Nephron progenitor cell (in vitro differentiated cells): ENCODE data around the gene TMCO4.
A peak's percentile ranks its signal among the peaks of the same experiment; 100 is the strongest.

Experiments used
- DNase-seq: peaks from one replicate; pipeline ENCODE4 v3.0.0; 2021
- H3K27ac Mint-ChIP-seq: 2 replicates; pipeline ENCODE4 v1.8.0; 2021; ENCODE audit warnings: mild to moderate bottlenecking, moderate library complexity, mixed read lengths
- H3K27me3 Mint-ChIP-seq: 2 replicates; pipeline ENCODE4 v1.8.0; 2021; ENCODE audit warnings: mild to moderate bottlenecking, low read depth, mixed read lengths; ENCODE audit not compliant: poor library complexity
- H3K36me3 Mint-ChIP-seq: 2 replicates; pipeline ENCODE4 v1.8.0; 2021; ENCODE audit warnings: low read depth, mixed read lengths
- H3K4me1 Mint-ChIP-seq: 2 replicates; pipeline ENCODE4 v1.8.0; 2021; ENCODE audit warnings: mixed read lengths
- H3K4me3 Mint-ChIP-seq: 2 replicates; pipeline ENCODE4 v1.8.0; 2021; ENCODE audit warnings: mild to moderate bottlenecking, moderate library complexity, mixed read lengths
- H3K9me3 Mint-ChIP-seq: 2 replicates; pipeline ENCODE4 v1.8.0; 2021; ENCODE audit warnings: mild to moderate bottlenecking, moderate library complexity, mixed read lengths
- TF ChIP-seq, protein P1 (sequence below): fragments of 200-600 bp; sonication (generic); IDR thresholded peaks from 2 replicates; pipeline ENCODE4 v1.5.0; 2021; ENCODE audit warnings: antibody characterized with exemption

Gene TMCO4

DNA sequence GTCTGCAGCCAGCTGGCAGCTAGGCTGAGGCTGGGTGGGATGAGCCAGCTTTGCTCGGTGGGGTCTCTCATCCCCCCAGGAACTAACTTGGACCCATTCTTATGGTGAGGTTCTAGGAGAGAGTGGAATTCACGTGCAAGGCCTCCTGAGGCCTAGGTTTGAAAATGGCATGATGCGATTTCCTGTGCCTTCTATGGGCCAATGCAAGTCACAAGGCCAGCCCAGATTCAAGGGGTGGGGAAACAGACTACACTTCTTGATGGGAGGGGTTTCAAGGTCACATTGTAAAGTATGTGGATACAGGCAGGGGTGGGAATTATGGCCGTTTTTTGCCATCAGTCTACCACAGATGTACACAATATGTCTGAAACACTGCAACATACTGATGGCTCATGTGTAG, 86.8 kb downstream of the TMCO4 start:
- TF ChIP-seq, protein P1, sequence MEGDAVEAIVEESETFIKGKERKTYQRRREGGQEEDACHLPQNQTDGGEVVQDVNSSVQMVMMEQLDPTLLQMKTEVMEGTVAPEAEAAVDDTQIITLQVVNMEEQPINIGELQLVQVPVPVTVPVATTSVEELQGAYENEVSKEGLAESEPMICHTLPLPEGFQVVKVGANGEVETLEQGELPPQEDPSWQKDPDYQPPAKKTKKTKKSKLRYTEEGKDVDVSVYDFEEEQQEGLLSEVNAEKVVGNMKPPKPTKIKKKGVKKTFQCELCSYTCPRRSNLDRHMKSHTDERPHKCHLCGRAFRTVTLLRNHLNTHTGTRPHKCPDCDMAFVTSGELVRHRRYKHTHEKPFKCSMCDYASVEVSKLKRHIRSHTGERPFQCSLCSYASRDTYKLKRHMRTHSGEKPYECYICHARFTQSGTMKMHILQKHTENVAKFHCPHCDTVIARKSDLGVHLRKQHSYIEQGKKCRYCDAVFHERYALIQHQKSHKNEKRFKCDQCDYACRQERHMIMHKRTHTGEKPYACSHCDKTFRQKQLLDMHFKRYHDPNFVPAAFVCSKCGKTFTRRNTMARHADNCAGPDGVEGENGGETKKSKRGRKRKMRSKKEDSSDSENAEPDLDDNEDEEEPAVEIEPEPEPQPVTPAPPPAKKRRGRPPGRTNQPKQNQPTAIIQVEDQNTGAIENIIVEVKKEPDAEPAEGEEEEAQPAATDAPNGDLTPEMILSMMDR: no peak
- Mint-ChIP-seq H3K4me3 (no peak overlapping the region), H3K27me3 (peaks cover 15% of the 10 kb centered on the region), H3K4me1 (peaks cover 35% of the 10 kb centered on the region), H3K36me3 (no peaks in the 10 kb centered on the region), H3K27ac (no peak overlapping the region), H3K9me3 (no peaks in the 10 kb centered on the region)
- DNase-seq: no peak

DNA sequence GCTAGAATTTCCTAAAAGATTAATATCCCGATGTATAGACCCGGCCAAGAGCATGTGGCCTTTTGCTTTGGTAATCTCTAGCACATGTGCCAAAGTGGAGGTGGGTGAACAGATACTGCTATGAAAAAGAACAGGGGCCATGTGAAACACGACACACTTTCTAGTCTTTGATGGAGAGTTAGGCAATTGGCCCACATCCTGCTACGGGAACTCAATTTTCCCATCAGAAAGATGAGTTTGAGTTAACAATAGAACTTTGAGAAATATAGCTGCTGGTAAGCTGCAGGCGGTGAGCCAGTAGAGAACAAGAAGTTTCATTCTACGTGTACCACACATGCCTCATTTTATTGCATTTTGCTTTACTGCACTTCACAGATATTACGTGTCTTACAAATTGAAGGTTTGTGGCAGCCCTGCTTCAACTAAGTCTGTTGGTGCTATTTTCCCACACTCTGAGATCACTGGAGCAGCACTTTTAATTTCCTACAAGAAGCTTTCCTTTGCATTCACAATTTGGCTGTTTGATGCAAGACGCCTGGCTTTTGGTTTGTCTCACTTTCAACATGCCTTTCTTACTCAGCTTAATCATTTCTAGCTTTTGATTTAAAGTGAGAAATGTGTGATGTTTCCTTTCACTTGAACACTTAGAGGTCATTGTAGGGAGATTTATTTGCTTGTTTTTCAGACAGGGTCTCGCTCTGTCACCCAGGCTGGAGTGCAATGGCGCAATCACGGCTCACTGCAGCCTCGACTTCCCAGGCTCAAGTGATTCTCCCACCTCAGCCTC, 88.7 kb downstream of the TMCO4 start:
- Mint-ChIP-seq H3K27ac (peak overlapping the region; percentile 94), H3K9me3 (no peaks in the 10 kb centered on the region), H3K36me3 (no peaks in the 10 kb centered on the region), H3K4me1 (peaks cover 48% of the 10 kb centered on the region), H3K4me3 (no peak overlapping the region), H3K27me3 (peaks cover 16% of the 10 kb centered on the region)
- DNase-seq: peak; percentile 17
- TF ChIP-seq, protein P1: no peak

DNA sequence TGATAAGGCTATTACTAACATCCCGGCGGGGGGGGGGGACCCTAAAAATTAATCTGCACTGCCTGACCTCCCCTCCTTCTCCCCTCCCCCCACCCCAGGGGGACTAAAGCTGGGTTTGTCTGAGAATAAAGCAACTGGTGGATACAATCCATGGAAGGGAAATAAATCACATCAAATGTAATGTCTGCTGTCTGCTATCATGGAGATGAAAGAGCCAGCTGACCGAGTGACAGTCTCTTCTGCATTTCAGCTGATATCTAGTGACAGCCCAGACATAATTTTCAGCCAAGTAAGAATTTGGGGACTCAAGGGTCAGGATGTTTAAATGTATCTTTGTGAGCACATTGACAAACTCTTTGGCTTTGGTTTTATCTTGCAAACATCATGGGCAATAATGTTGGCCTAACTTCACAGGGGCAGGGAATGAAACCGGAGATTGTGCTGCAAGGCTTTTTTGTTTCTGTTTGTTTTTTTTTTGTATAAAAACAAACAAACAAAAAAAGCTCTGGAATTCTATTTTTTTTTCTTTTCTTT, 90.4 kb downstream of the TMCO4 start:
- H3K9me3 Mint-ChIP-seq: no peaks in the 10 kb centered on the region
- DNase-seq: no peak
- H3K27me3 Mint-ChIP-seq: peaks cover 26% of the 10 kb centered on the region
- no peak overlapping the region for H3K27ac Mint-ChIP-seq
- H3K4me3 Mint-ChIP-seq: peak overlapping the region; percentile 27
- peaks cover 46% of the 10 kb centered on the region for H3K4me1 Mint-ChIP-seq
- TF ChIP-seq, protein P1: no peak
- no peaks in the 10 kb centered on the region for H3K36me3 Mint-ChIP-seq

DNA sequence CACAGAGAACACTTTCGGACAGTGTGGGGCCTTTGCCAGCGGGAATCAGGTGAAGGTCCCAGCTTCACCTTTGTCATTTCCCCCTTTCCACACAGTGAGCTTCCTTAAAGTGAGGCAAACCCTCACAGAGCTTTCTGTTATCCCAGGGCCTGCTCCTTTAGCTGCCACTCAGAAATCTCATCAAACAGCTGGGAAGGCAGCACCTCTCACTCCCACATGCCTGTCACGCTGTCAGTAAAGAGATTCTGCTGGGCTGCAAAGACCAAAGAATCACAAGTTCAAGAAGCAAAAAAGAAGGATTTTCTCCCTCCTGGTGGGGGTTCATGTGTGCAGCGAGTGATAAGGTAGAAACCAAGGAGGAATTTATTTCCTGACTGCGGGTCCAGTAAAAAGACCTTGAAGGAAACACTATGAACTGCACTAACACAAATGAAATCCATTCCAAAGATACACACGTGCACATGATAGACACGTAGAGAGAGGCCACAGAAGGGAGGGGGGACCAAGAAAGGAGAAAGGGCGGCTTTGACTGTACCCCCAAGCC, 91.1 kb downstream of the TMCO4 start:
- H3K9me3 Mint-ChIP-seq: no peaks in the 10 kb centered on the region
- peaks cover 46% of the 10 kb centered on the region for H3K4me1 Mint-ChIP-seq
- DNase-seq: no peak
- H3K27me3 Mint-ChIP-seq: peaks cover 33% of the 10 kb centered on the region
- H3K4me3 Mint-ChIP-seq: no peak overlapping the region
- TF ChIP-seq, protein P1: no peak
- no peaks in the 10 kb centered on the region for H3K36me3 Mint-ChIP-seq
- peak overlapping the region; percentile 81 for H3K27ac Mint-ChIP-seq

DNA sequence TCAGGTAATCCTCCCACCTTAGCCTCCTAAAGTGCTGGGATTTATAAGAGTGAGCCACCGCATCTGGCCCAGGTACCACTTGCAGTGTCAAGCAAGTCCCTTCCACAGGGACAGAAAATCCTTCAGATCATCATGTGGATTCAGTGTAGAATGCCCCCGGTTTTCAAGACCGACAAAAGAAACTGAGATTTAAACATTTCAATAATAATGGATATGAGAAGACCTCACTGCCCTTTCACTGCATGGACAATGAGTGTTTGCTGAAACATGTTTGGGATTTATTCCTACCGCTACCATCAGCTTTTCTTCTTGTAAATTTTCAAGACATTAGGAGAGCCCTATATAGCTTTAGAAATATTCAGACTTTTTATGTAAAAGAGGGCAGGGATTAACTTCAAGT, 93.6 kb downstream of the TMCO4 start:
- H3K27ac Mint-ChIP-seq: no peak overlapping the region
- no peak for DNase-seq
- TF ChIP-seq, protein P1: no peak
- no peaks in the 10 kb centered on the region for H3K36me3 Mint-ChIP-seq
- peaks cover 42% of the 10 kb centered on the region for H3K4me1 Mint-ChIP-seq
- H3K9me3 Mint-ChIP-seq: no peaks in the 10 kb centered on the region
- no peak overlapping the region for H3K4me3 Mint-ChIP-seq
- H3K27me3 Mint-ChIP-seq: peaks cover 36% of the 10 kb centered on the region
